LNCAP (cell line): ENCODE results near the gene FNDC8.

Source experiments
- TF ChIP-seq, protein P1 (sequence below): fragments of 450-650 bp; IDR thresholded peaks from 2 replicates; pipeline ENCODE4 v1.5.1; 2017; ENCODE audit warnings: mild to moderate bottlenecking

Gene FNDC8

DNA sequence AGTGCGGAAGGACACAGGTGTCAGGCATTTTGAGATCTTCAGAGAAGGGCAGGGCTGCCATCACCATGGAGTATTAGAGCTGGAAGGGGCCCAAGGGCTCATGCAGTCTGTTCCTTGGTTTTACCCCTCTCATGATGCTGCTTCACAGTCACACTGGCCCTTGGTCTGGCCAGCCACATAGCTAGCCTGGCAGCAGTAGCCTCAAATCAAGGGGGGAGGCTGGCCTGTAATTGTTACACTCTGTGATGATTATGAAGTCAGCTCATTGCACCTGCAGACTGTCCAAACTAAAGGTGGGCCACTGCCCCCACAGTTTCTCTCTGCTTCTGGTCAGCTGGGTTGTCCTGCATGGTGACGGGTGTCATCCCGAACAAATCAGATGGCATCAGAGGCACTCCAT, at the start of gene FNDC8:
Gene FNDC8 (plus strand): TSS at position 301 of the 400 bp plus-strand sequence. CDS start 79 bp downstream, at position 380.
- TF ChIP-seq, protein P1, sequence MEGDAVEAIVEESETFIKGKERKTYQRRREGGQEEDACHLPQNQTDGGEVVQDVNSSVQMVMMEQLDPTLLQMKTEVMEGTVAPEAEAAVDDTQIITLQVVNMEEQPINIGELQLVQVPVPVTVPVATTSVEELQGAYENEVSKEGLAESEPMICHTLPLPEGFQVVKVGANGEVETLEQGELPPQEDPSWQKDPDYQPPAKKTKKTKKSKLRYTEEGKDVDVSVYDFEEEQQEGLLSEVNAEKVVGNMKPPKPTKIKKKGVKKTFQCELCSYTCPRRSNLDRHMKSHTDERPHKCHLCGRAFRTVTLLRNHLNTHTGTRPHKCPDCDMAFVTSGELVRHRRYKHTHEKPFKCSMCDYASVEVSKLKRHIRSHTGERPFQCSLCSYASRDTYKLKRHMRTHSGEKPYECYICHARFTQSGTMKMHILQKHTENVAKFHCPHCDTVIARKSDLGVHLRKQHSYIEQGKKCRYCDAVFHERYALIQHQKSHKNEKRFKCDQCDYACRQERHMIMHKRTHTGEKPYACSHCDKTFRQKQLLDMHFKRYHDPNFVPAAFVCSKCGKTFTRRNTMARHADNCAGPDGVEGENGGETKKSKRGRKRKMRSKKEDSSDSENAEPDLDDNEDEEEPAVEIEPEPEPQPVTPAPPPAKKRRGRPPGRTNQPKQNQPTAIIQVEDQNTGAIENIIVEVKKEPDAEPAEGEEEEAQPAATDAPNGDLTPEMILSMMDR, result no peak

DNA sequence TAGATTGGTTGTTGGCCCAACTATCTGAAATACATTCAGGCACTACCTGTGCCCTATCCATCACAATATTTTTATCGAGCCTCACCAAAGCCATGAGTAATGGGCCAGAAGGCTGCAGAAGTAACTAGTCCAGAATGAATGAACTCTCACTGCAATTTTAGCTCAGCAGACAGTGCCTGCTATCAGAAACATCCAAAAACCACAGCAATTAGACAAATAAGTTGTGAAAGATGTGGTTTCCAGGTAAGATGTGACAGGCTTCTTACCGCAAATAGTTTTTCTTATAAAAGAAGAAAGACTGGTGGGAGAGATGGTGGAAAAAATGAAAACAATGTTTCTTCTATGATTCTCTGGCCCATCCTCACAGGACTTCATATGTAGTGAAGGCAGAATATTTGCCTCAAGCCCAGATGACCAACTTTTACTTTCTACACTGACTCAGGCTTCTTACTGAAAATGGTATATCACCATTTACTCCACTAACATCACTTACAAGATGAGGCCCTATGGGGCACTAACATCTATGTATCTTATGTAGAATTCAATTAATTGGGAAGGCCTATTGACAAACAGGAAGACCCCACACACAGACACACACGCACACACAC, 48.1 kb upstream of the FNDC8 start:
- TF ChIP-seq, protein P1, result no peak

DNA sequence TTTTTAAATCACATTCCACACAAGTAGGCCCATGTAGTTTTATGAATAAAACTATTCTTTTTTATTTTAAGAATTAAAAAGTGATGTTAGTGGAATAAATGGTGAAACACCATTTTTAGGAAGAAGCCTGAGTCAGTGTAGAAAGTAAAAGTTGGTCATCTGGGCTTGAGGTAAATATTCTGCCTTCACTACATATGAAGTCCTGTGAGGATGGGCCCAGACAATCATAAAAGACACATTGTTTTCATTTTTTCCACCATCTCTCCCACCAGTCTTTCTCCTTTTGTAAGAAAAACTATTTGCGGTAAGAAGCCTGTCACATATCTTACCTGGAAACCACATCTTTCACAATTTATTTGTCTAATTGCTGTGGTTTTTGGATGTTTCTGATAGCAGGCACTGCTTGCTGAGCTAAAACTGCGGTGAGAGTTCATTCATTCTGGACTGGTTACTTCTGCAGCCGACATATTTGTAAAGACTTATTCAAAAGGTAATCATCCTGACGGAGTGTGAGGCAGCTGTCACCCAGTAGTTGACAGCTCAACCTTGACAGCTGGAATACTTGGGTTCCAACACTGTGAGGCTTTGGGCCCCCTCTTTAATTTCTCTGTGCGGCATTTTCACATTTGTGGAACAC, 47.3 kb upstream of the FNDC8 start:
- TF ChIP-seq, protein P1, result no peak

DNA sequence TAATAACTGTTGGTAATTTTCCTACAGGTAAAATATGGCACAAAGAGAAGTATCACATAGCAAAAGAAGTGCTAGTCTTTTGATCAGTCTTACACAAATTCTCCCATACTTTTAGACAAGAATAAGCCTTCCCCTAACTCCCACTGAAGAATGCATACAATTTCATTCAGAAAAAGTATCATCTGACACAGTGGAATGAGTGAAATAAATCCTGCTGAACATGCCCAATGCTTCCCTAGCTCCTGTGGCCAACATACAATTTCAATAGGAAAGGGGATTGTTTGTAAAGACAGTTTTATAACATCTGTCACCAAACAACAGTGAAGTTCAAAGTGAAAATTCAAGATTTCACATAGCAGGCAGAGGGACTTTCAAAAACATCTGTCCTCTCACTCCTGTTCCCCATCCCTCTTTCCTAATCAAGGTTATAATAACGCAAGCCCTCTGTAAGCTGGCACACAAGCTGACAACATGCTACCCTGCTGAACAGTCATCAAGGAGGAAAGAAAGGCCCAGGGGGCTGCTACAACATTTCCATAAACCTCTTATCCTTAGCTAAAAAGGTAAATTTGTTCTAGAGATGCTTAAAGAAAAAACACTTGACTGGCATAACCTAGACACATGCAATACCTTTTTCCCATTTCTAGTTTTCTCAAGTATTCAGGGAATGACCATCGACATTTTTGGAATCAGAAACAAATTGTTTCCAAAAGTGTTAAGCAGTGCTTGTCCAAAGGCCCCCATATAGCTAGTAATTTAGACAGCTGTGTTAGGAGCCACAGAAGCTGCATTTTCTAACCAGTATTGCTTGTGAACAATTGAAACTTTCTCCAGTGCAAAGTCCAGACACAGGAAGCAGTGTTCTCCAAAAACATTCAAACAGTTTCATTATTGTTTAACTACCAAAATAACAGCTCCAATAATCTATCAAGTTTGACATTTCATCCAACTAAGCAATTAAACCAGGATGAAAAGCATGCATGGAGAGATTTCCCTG, 46.4 kb upstream of the FNDC8 start:
- TF ChIP-seq, protein P1, result no peak

DNA sequence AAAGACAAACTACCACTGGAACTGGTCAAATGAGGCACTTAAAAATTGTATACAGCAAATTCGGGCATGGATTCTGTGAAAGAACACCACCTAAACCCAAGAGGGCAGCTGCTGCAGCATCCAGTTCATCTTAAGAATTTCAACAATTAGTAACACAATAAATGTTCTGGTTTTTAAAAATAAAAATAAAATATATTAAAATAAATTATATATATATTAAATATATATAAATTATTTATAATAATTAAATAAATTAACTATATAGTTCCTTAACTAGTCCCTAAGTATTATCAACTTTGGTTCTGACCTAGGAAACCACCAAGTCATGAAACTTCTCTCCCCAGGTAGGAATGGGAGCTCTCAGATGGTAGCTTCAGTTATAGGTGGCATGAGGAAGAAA, 44.5 kb upstream of the FNDC8 start:
- TF ChIP-seq, protein P1, result no peak

DNA sequence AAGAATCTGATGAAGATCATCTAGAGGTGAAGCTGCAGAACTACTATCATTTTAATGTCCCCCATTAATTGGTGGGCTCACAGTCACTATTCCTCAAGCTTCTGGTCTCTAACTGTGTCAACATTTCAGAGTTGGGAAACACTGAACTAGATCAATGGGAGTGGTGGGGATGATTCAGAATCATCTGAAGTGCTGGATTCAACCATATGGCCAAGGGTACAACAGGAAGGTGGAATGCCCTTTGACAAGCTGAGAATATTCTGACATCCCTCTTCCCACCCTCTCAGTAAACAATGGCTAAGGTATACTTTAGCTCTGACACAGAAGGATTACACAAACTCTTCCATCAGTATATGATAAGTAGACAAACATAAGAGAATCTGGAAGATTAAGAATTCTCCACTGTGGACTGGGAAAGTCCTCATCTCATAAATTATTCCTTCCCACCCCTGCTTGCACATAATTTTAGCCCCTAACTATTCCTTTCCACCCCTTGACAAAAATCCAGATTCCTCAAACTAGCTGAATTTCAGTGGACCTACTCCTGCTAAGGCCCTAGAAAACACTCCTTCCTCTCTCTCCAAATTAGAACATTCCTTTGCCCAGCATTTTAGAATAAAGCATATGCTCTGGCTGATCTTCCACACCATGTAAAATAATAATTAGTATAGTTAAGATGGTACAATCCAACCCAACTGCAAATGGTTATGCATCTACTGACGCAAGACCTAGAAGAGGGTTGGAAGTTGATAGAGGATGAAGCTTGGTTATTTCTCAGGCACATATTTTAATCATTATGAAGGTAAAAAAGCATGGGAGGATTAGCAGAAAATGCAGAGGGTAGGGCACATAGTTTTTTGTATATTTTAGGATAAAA, 41.6 kb upstream of the FNDC8 start:
- TF ChIP-seq, protein P1, result no peak

DNA sequence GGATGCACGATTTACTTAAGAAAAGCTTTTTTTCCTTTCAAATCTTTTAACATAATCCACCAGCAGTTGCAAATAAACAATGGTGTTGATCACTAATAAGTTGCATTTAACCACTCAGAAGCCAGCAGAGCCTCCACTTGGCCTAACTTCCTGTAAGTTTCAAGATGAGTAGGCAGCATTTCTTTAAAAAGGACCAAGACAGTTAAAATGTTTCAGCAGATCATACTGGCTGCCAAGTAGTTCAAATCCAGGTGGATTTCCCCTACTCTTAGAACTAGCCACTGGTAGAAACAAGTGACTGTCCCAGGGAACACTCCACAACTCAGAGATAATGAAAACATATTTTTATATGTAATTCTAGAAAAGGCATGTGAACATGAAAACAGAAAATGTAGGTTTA, 40.9 kb upstream of the FNDC8 start:
- TF ChIP-seq, protein P1, result no peak
